ENCODE data around the gene ZSCAN12. TPM values are rescaled to one million over a fixed set of nuclear protein-coding genes. Genes with fewer than 3 reads are reported as not detected.

ZSCAN12 gene
- total RNA-seq, 2 experiments from 2014 or later, result 2.0 to 2.3 TPM

DNA sequence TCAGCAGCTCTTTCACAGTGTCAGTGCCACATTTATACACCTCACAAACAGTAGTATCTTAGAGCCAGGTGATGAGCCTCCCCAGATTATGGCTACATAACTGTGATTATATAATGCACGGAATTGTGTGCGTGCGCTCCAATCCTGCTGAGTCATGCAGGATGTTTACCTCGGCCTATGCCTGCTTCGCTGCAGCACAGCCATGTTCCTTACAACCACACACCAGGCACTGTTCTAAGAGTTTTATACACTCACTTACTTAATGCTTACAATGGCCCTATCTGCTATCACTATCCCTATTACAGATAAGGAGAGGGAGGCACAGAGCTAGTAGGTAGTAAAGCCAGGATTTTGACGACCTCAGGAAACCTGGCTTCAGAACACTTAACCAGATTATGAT, 42.5 kb downstream of the ZSCAN12 start:
- Mint-ChIP-seq H3K4me1 (ENCODE audit: low read depth) (peaks cover 31% of the 10 kb centered on the region), H3K27me3 (no peaks in the 10 kb centered on the region), H3K27ac (no peak overlapping the region), H3K9me3 (no peaks in the 10 kb centered on the region), H3K36me3 (ENCODE audit: low read depth) (peaks cover 5% of the 10 kb centered on the region), H3K4me3 (no peak overlapping the region)
- Histone ChIP-seq H3K27me3 (ENCODE audit: control insufficient read depth in 1 of 2, insufficient read depth in 2 of 2, low read length in 2 of 2) (no peaks in the 10 kb centered on the region), H3K4me3 (ENCODE audit: low read length) (no peak overlapping the region), H3K36me3 (ENCODE audit: insufficient read depth, low read length) (no peaks in the 10 kb centered on the region), H3K9me3 (ENCODE audit: control insufficient read depth in 1 of 2, insufficient read depth in 1 of 2, low read length in 2 of 2) (no peaks in the 10 kb centered on the region), H3K4me1 (ENCODE audit: insufficient read depth, low read length) (peaks cover 18% of the 10 kb centered on the region), H3K27ac (ENCODE audit: low read depth in 1 of 2, low read length in 2 of 2) (no peak overlapping the region)
- ChIA-PET CTCF (interaction anchor here (0.8 to 1.8 kb wide), 3 partner anchors 214 to 252 kb away, joined by 3 to 6 read pairs (median 5); no protein-coding TSS in a partner anchor), POLR2A (no interaction called here)
- ATAC-seq (ENCODE audit: poor library complexity) (no peak), DNase-seq (no peak)
- intact Hi-C loops (cut with DNase I, micrococcal nuclease), result loop anchor here (1.0 to 5.0 kb wide), 5 partner anchors 218 to 1197 kb away; no protein-coding TSS in a partner anchor
- TF ChIP-seq, protein P1, sequence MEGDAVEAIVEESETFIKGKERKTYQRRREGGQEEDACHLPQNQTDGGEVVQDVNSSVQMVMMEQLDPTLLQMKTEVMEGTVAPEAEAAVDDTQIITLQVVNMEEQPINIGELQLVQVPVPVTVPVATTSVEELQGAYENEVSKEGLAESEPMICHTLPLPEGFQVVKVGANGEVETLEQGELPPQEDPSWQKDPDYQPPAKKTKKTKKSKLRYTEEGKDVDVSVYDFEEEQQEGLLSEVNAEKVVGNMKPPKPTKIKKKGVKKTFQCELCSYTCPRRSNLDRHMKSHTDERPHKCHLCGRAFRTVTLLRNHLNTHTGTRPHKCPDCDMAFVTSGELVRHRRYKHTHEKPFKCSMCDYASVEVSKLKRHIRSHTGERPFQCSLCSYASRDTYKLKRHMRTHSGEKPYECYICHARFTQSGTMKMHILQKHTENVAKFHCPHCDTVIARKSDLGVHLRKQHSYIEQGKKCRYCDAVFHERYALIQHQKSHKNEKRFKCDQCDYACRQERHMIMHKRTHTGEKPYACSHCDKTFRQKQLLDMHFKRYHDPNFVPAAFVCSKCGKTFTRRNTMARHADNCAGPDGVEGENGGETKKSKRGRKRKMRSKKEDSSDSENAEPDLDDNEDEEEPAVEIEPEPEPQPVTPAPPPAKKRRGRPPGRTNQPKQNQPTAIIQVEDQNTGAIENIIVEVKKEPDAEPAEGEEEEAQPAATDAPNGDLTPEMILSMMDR (IDR thresholded peaks at IDR 0.05), result no peak

DNA sequence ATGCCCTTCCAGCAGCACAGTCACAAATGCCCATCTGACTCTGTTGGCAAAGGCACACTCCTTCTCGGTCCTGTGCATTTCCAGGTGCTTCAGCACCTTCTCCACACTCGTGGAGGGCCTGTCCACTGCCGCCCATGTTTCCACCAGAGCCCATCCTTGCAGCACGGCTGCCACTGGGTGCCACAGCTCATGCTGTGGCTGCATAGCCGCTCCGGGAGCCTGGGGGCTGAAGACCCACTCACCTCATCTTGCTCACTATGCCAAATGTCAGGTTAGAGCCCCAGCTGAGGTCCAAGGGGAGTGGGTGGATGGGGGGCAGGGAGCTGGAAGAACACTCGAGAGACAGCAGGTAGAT, 42.9 kb downstream of the ZSCAN12 start:
- Histone ChIP-seq H3K9me3 (ENCODE audit: control insufficient read depth in 1 of 2, insufficient read depth in 1 of 2, low read length in 2 of 2) (no peaks in the 10 kb centered on the region), H3K4me1 (ENCODE audit: insufficient read depth, low read length) (peaks cover 18% of the 10 kb centered on the region), H3K36me3 (ENCODE audit: insufficient read depth, low read length) (no peaks in the 10 kb centered on the region), H3K4me3 (ENCODE audit: low read length) (no peak overlapping the region), H3K27ac (ENCODE audit: low read depth in 1 of 2, low read length in 2 of 2) (no peak overlapping the region), H3K27me3 (ENCODE audit: control insufficient read depth in 1 of 2, insufficient read depth in 2 of 2, low read length in 2 of 2) (no peaks in the 10 kb centered on the region)
- ATAC-seq (ENCODE audit: poor library complexity), result no peak
- TF ChIP-seq, protein P1 (IDR thresholded peaks at IDR 0.05), result no peak
- POLR2A ChIA-PET, result interaction anchor here (1.1 to 1.9 kb wide), 7 partner anchors 21 to 464 kb away, joined by 3 to 13 read pairs (median 7); partner anchors contain the start of genes ZKSCAN8, ZNF165, ZSCAN16 and ZSCAN26
- no peak overlapping the region for H3K27ac Mint-ChIP-seq
- no peaks in the 10 kb centered on the region for H3K27me3 Mint-ChIP-seq
- CTCF ChIA-PET, result interaction anchor here (0.5 to 1.8 kb wide), 28 partner anchors 9 to 1179 kb away, joined by 3 to 18 read pairs (median 4); partner anchors contain the start of genes PGBD1, ZKSCAN4, ZKSCAN8 and ZSCAN12
- intact Hi-C loops (cut with DNase I, micrococcal nuclease), result loop anchor here (1.0 to 5.0 kb wide), 7 partner anchors 104 to 1196 kb away; partner anchors contain the start of gene ZKSCAN4 (in 1 of the 2)
- H3K4me3 Mint-ChIP-seq, result no peak overlapping the region
- peaks cover 35% of the 10 kb centered on the region for H3K4me1 Mint-ChIP-seq (ENCODE audit: low read depth)
- DNase-seq, result no peak
- H3K9me3 Mint-ChIP-seq, result no peaks in the 10 kb centered on the region
- peaks cover 4% of the 10 kb centered on the region for H3K36me3 Mint-ChIP-seq (ENCODE audit: low read depth)

DNA sequence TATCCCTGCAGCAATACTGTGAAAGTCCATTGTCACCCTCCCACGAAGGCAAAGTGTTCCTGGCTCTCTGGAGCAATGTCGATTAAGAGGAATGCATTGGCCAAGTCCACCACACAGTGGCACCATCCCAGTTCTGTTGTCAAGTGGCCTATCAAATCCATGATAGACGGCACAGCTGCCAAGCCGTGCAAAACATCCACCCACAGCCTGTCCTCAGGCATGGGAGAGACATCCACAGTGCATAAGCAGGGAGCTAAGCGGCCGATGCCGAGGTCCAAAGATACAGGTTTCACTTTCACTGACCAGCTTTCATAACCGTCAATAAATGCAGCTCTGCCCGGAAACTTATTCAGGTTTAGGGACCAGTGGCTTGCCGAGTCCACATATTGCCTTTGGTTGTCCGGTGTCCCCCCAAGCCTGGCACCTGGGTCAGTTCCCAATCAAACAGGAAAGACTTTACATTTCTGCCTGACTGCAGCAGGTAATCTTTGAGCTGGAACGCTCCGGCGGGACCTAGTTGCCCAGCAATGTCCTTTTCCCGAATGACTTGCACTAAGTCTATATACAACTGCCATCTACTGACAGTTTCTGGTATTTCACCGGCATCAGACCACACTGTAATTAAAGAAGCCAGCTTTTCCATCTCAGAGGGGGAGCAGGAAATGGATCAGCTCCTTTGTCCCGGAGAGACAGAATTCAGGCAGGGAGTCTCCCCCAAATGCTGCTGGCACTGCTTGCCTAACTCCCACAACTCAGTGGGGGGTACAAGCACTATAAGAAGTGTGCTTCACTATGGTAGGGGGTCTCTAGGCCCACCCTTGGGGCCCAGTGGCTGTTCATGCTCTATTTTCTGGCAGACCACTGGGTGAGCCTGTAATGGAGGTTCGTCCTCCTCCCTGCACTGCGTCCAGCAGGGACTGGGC, 43.5 kb downstream of the ZSCAN12 start:
- Histone ChIP-seq H3K4me3 (ENCODE audit: low read length) (peak overlapping the region; percentile 64), H3K27me3 (ENCODE audit: control insufficient read depth in 1 of 2, insufficient read depth in 2 of 2, low read length in 2 of 2) (no peaks in the 10 kb centered on the region), H3K36me3 (ENCODE audit: insufficient read depth, low read length) (no peaks in the 10 kb centered on the region), H3K9me3 (ENCODE audit: control insufficient read depth in 1 of 2, insufficient read depth in 1 of 2, low read length in 2 of 2) (no peaks in the 10 kb centered on the region), H3K4me1 (ENCODE audit: insufficient read depth, low read length) (peaks cover 21% of the 10 kb centered on the region), H3K27ac (ENCODE audit: low read depth in 1 of 2, low read length in 2 of 2) (no peak overlapping the region)
- TF ChIP-seq, protein P1 (IDR thresholded peaks at IDR 0.05), result peak; percentile 77
- CTCF ChIA-PET, result interaction anchor here (0.5 to 1.8 kb wide), 33 partner anchors 9 to 1179 kb away, joined by 3 to 18 read pairs (median 4); partner anchors contain the start of genes PGBD1, ZKSCAN4, ZKSCAN8 and ZSCAN12
- Mint-ChIP-seq H3K4me3 (peak overlapping the region; percentile 90), H3K36me3 (ENCODE audit: low read depth) (peaks cover 4% of the 10 kb centered on the region), H3K9me3 (no peaks in the 10 kb centered on the region), H3K27me3 (no peaks in the 10 kb centered on the region), H3K4me1 (ENCODE audit: low read depth) (peaks cover 42% of the 10 kb centered on the region), H3K27ac (peak overlapping the region; percentile 22)
- ATAC-seq (ENCODE audit: poor library complexity) (peak; percentile 93), DNase-seq (peak; percentile 26 to 84 (median 42))
- intact Hi-C loops (cut with DNase I, micrococcal nuclease), result loop anchor here (1.0 to 5.0 kb wide), 6 partner anchors 104 to 1193 kb away; partner anchors contain the start of gene ZKSCAN4 (in 1 of the 2)
- POLR2A ChIA-PET, result interaction anchor here (1.0 to 1.9 kb wide), 9 partner anchors 20 to 484 kb away, joined by 3 to 13 read pairs (median 6); partner anchors contain the start of genes ZKSCAN8, ZNF165, ZSCAN16 and ZSCAN26
